Measurements from ENCODE around the gene ITSN1. TPM values are rescaled to one million over a fixed set of nuclear protein-coding genes. Genes with fewer than 3 reads are reported as not detected.

ITSN1 gene
- total RNA-seq, 4 donors from 2014 or later = 33.0 to 50.5 (median 45.9) TPM

DNA sequence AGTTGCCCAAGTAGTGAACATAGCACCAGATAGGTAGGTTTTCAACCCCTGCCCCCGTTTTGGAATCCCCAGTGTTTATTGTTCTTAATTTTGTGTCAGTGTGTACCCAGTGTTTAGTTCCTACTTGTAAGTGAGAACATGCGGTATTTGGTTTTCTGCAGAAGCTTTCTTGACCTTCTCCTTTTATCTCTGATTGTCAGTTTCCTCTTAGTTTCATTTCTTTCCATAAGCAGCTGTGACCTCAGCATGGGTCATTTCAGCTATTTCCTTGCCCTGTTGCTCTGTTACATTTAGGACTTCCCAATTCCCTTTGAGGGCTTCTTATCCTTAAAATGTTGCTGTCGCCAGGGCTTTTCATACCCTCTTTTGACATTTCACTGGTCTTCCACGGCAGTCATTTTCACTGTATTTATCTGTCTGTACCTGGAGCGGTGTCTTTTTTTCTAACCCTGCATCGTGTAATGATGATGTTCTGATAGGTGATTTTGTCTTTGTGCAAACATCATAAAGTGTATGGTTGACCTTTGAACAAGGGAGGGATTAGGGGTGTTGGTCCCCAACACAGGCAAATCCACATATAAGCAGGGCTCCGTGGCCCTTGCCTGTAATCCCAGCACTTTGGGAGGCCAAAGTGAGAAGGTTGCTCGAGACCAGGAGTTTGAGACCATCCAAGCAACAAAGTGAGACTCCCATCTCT lies 15.0 kb downstream of the ITSN1 start:
- Histone ChIP-seq H3K36me3 (no peaks in the 10 kb centered on the region), H3K27me3 (no peaks in the 10 kb centered on the region), H3K9me3 (no peaks in the 10 kb centered on the region), H3K27ac (no peak overlapping the region), H3K4me1 (peaks cover 0 to 44% (median 5%) of the 10 kb centered on the region in 3 donors), H3K4me3 (no peak overlapping the region)
- TF ChIP-seq EP300 (IDR thresholded peaks at IDR 0.05) (no peak), POLR2AphosphoS5 (IDR thresholded peaks at IDR 0.05) (no peak), POLR2A (IDR thresholded peaks at IDR 0.05) (no peak)
- TF ChIP-seq, protein P1, sequence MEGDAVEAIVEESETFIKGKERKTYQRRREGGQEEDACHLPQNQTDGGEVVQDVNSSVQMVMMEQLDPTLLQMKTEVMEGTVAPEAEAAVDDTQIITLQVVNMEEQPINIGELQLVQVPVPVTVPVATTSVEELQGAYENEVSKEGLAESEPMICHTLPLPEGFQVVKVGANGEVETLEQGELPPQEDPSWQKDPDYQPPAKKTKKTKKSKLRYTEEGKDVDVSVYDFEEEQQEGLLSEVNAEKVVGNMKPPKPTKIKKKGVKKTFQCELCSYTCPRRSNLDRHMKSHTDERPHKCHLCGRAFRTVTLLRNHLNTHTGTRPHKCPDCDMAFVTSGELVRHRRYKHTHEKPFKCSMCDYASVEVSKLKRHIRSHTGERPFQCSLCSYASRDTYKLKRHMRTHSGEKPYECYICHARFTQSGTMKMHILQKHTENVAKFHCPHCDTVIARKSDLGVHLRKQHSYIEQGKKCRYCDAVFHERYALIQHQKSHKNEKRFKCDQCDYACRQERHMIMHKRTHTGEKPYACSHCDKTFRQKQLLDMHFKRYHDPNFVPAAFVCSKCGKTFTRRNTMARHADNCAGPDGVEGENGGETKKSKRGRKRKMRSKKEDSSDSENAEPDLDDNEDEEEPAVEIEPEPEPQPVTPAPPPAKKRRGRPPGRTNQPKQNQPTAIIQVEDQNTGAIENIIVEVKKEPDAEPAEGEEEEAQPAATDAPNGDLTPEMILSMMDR (IDR thresholded peaks at IDR 0.05) = no peak
- no peak for ATAC-seq
- WGBS, 2 donors (ENCODE audit: low coverage in 1 of 2) = 61 to 80% methylated on average over 2 to 7 of the region's 8 CpGs

DNA sequence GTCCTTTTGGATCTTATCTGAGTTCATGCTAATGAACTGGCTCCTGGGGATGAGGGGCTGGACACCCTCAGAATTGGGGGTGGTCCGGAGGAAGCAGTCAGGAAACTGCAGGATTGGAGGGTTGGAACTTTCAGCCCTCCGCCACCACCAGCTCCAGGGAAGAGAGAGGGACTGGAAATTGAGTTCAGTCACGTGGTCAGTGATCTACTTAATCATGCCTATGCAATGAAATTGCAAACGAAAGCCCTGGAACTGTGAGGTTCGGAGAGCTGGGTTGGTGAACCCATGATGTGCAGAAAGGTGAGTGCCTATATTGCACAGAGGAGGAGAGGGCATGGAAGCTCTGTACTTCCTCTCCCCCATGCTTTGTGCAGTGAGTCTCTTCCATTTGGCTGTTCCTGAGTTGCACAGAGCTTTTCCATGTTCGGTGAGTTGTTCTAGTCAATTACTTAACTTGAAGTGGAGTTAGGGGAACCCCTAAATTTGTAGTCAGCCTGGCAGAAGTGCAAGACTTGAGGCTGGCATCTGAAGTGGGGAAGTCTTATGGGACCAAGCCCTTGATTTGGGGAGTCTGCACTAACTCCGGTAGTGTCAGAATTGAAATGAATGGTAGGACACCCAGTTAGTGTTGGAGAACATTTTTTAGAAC lies 16.7 kb downstream of the ITSN1 start:
- no peak for ATAC-seq
- 87 to 92% methylated on average over 5 of the region's 7 CpGs for WGBS, 2 donors (ENCODE audit: low coverage in 1 of 2)
- Histone ChIP-seq H3K9me3 (no peaks in the 10 kb centered on the region), H3K4me1 (peaks cover 0 to 44% (median 5%) of the 10 kb centered on the region in 3 donors), H3K4me3 (no peak overlapping the region), H3K27me3 (no peaks in the 10 kb centered on the region), H3K36me3 (no peaks in the 10 kb centered on the region), H3K27ac (no peak overlapping the region)
- TF ChIP-seq EP300 (IDR thresholded peaks at IDR 0.05) (no peak), POLR2AphosphoS5 (IDR thresholded peaks at IDR 0.05) (no peak), POLR2A (IDR thresholded peaks at IDR 0.05) (no peak)
- TF ChIP-seq, protein P1 (IDR thresholded peaks at IDR 0.05) = no peak

DNA sequence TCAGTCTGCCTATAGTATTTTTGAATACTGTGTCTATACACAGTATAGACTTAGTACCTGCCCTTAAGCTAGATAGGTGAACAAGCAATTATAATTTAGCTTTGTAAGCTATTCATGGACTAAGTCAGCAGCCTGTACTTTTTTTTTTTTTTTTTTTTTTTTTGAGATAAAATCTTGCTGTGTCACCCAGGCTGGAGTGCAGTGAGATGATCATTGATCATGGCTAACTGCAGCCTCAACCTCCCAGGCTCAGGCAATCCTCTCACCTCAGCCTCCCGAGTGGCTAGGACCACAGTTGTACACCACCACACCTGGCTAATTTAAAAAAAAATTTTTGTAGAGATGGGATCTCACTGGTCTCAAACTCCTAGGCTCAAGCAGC lies 17.3 kb downstream of the ITSN1 start:
- Histone ChIP-seq H3K4me1 (peaks cover 0 to 44% (median 5%) of the 10 kb centered on the region in 3 donors), H3K27ac (no peak overlapping the region), H3K27me3 (no peaks in the 10 kb centered on the region), H3K36me3 (no peaks in the 10 kb centered on the region), H3K4me3 (no peak overlapping the region), H3K9me3 (no peaks in the 10 kb centered on the region)
- ATAC-seq = no peak
- 100% methylated on average over 1 of the region's 1 CpG; no CpG with 5 or more reads in 1 of the 2 donors for WGBS, 2 donors (ENCODE audit: low coverage in 1 of 2)
- TF ChIP-seq, protein P1 (IDR thresholded peaks at IDR 0.05) = no peak
- no peak for TF ChIP-seq POLR2A (IDR thresholded peaks at IDR 0.05)
- no peak for TF ChIP-seq EP300 (IDR thresholded peaks at IDR 0.05)

DNA sequence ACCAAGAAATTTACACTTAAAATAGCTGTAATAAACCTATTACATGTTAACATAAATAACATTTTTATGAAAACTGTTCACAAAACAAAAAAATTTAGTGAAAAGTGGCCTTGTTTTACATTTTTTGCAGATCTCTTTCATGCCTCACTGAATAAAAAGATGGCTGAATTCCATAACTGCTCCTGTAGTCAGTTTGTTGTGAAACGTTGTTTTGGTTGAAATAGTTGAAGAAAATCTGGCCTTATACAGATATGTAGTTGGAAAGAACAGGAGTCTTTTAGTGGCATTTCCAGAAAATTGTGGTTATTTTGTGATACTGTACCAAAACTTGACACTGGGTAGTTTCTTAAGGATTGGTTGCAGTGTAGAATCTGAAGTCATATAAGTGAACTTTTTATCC lies 18.1 kb downstream of the ITSN1 start:
- H3K4me3 ChIP-seq = no peak overlapping the region
- TF ChIP-seq, protein P1 (IDR thresholded peaks at IDR 0.05) = no peak
- ATAC-seq = no peak
- 30 to 35% methylated on average over 1 of the region's 1 CpG for WGBS, 2 donors (ENCODE audit: low coverage in 1 of 2)
- H3K27me3 ChIP-seq = no peaks in the 10 kb centered on the region
- peak overlapping the region in 1 of 4 donors; percentile 12 for H3K27ac ChIP-seq
- H3K4me1 ChIP-seq = peaks cover 0 to 39% (median 2%) of the 10 kb centered on the region in 3 donors
- H3K9me3 ChIP-seq = no peaks in the 10 kb centered on the region
- no peaks in the 10 kb centered on the region for H3K36me3 ChIP-seq

DNA sequence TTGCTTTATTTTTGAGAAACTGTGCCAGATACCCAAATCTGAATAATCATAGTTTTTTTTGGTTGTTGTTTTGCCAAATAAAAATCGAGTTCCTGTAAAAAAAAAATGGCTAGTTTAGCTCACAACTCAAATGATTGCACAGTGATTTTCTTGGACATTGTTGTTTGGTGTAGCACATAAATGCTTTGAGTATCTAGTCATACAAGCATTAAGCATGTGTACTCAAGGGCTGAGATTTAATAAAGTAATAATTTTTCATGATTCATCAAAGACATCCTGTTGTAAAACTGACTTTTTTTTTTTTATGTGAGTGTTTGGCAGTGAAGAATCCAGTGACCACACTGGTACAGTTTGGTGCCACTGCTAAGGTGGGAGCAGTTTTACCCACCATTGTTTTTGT lies 18.8 kb downstream of the ITSN1 start:
- Histone ChIP-seq H3K27ac (no peak overlapping the region), H3K4me1 (peaks cover 0 to 37% (median 0%) of the 10 kb centered on the region in 3 donors), H3K36me3 (no peaks in the 10 kb centered on the region), H3K9me3 (no peaks in the 10 kb centered on the region), H3K4me3 (no peak overlapping the region), H3K27me3 (no peaks in the 10 kb centered on the region)
- ATAC-seq = no peak
- no peak for TF ChIP-seq EP300 (IDR thresholded peaks at IDR 0.05)
- TF ChIP-seq POLR2AphosphoS5 (IDR thresholded peaks at IDR 0.05) = no peak
- WGBS, 2 donors (ENCODE audit: low coverage in 1 of 2) = 88 to 100% methylated on average over 1 of the region's 1 CpG
